H9 (cell line): Measurements from ENCODE around the gene BCCIP. TPM values are rescaled to one million over a fixed set of nuclear protein-coding genes. Genes with fewer than 3 reads are reported as not detected.

Experiments
- DNase-seq: peaks from one replicate; pipeline ENCODE4 v3.0.0-alpha.2; 2017
- H2AFZ ChIP-seq: one replicate; pipeline ENCODE4 v1.6.1; 2013; ENCODE audit warnings: mild to moderate bottlenecking, low read length, control low read depth, moderate library complexity
- H2AK5ac ChIP-seq: 2 replicates; pipeline ENCODE4 v1.6.1; 2013; ENCODE audit warnings: low read length, control low read depth, mixed read lengths; ENCODE audit not compliant: insufficient read length
- H2BK120ac ChIP-seq: one replicate; pipeline ENCODE4 v1.6.1; 2013; ENCODE audit warnings: low read depth, mild to moderate bottlenecking, low read length, control low read depth, inconsistent platforms; ENCODE audit not compliant: poor library complexity, severe bottlenecking
- H2BK12ac ChIP-seq: 2 replicates; pipeline ENCODE4 v1.6.1; 2013; ENCODE audit warnings: low read length, control low read depth, mixed read lengths, low read depth; ENCODE audit not compliant: insufficient read length
- H2BK15ac ChIP-seq: 2 replicates; pipeline ENCODE4 v1.6.1; 2013; ENCODE audit warnings: low read depth, low read length, control low read depth
- H2BK20ac ChIP-seq: one replicate; pipeline ENCODE4 v1.6.1; 2013; ENCODE audit warnings: low read depth, mild to moderate bottlenecking, low read length, control low read depth, inconsistent platforms; ENCODE audit not compliant: poor library complexity, severe bottlenecking
- H2BK5ac ChIP-seq: 2 replicates; pipeline ENCODE4 v1.6.1; 2013; ENCODE audit warnings: low read length, control low read depth, mixed read lengths; ENCODE audit not compliant: insufficient read length
- H3K14ac ChIP-seq: 2 replicates; pipeline ENCODE4 v1.6.1; 2013; ENCODE audit warnings: low read length, control low read depth; ENCODE audit not compliant: insufficient read depth
- H3K18ac ChIP-seq: 2 replicates; pipeline ENCODE4 v1.6.1; 2013; ENCODE audit warnings: low read depth, mild to moderate bottlenecking, mixed read lengths, low read length, control low read depth; ENCODE audit not compliant: insufficient read length
- H3K23ac ChIP-seq: 2 replicates; pipeline ENCODE4 v1.6.1; 2013; ENCODE audit warnings: low read length, control low read depth, mixed read lengths, low read depth; ENCODE audit not compliant: insufficient read length
- H3K23me2 ChIP-seq: 2 replicates; pipeline ENCODE4 v1.6.1; 2013; ENCODE audit warnings: low read depth, mild to moderate bottlenecking, mixed read lengths, low read length, control low read depth; ENCODE audit not compliant: insufficient read length, poor library complexity, severe bottlenecking
- H3K27ac ChIP-seq: 2 replicates; pipeline ENCODE4 v1.5.1; 2013; ENCODE audit warnings: low read length, control low read depth, mixed read lengths, low read depth; ENCODE audit not compliant: insufficient read length
- H3K27me3 ChIP-seq: 2 replicates; pipeline ENCODE4 v1.6.1; 2013; ENCODE audit warnings: low read length, control low read depth, inconsistent platforms; ENCODE audit not compliant: insufficient read depth
- H3K4ac ChIP-seq: 2 replicates; pipeline ENCODE4 v1.6.1; 2013; ENCODE audit warnings: low read depth, mild to moderate bottlenecking, control low read depth, inconsistent platforms, low read length, moderate library complexity
- H3K4me1 ChIP-seq: 2 replicates; pipeline ENCODE4 v1.6.1; 2013; ENCODE audit warnings: low read length, control low read depth, inconsistent platforms; ENCODE audit not compliant: insufficient read depth
- H3K4me2 ChIP-seq: 2 replicates; pipeline ENCODE4 v1.6.1; 2013; ENCODE audit warnings: low read length, control low read depth, mixed read lengths; ENCODE audit not compliant: insufficient read length, insufficient read depth
- H3K56ac ChIP-seq: 2 replicates; pipeline ENCODE4 v1.6.1; 2013; ENCODE audit warnings: low read depth, mild to moderate bottlenecking, mixed read lengths, low read length, control low read depth; ENCODE audit not compliant: insufficient read length
- H3K79me1 ChIP-seq: 2 replicates; pipeline ENCODE4 v1.6.1; 2013; ENCODE audit warnings: low read depth, mild to moderate bottlenecking, moderate library complexity, low read length, control low read depth, inconsistent platforms; ENCODE audit not compliant: insufficient read depth, poor library complexity, severe bottlenecking
- H3K79me2 ChIP-seq: 2 replicates; pipeline ENCODE4 v1.6.1; 2013; ENCODE audit warnings: low read length, control low read depth, inconsistent platforms; ENCODE audit not compliant: insufficient read depth
- H3K9ac ChIP-seq: 2 replicates; pipeline ENCODE4 v1.6.1; 2013; ENCODE audit warnings: low read length, control low read depth, mixed read lengths; ENCODE audit not compliant: insufficient read length; ENCODE audit errors: extremely low read depth
- H3K9me3 ChIP-seq: one replicate; pipeline ENCODE4 v1.6.1; 2013; ENCODE audit warnings: low read depth, low read length, inconsistent platforms; ENCODE audit not compliant: control insufficient read depth
- H3T11ph ChIP-seq: one replicate; pipeline ENCODE4 v1.6.1; 2013; ENCODE audit warnings: mild to moderate bottlenecking, low read length, control low read depth, inconsistent platforms
- H4K20me1 ChIP-seq: one replicate; pipeline ENCODE4 v1.6.1; 2013; ENCODE audit not compliant: control insufficient read depth, insufficient read length, insufficient read depth
- H4K5ac ChIP-seq: 2 replicates; pipeline ENCODE4 v1.6.1; 2013; ENCODE audit warnings: low read depth, mild to moderate bottlenecking, mixed read lengths, low read length, control low read depth; ENCODE audit not compliant: insufficient read length
- H4K8ac ChIP-seq: replicated peaks from 2 replicates; pipeline ENCODE4 v1.6.1; 2013; ENCODE audit warnings: low read length, control low read depth, mixed read lengths, low read depth; ENCODE audit not compliant: insufficient read length
- H4K91ac ChIP-seq: 2 replicates; pipeline ENCODE4 v1.6.1; 2013; ENCODE audit warnings: low read depth, mild to moderate bottlenecking, moderate library complexity, mixed read lengths, low read length, control low read depth; ENCODE audit not compliant: insufficient read length
- H3K27ac Mint-ChIP-seq, 3 experiments: 2 replicates in 2 of 3; 3 replicates in 1 of 3; pipeline ENCODE4 v1.8.0; 2020 to 2021; ENCODE audit warnings: mixed read lengths in 3 of 3, mild to moderate bottlenecking in 1 of 3, moderate library complexity in 1 of 3
- H3K27me3 Mint-ChIP-seq: 2 replicates; pipeline ENCODE4 v1.8.0; 2021; ENCODE audit warnings: low read depth, mild to moderate bottlenecking, moderate library complexity, mixed read lengths
- H3K36me3 Mint-ChIP-seq, 3 experiments: 2 replicates in 2 of 3; 3 replicates in 1 of 3; pipeline ENCODE4 v1.8.0; 2020 to 2021; ENCODE audit warnings: low read depth in 3 of 3, mixed read lengths in 3 of 3; ENCODE audit not compliant: insufficient read depth in 1 of 3
- H3K4me1 Mint-ChIP-seq, 2 experiments: 2 replicates each; pipeline ENCODE4 v1.8.0; 2020; ENCODE audit warnings: mixed read lengths in 2 of 2
- H3K4me3 Mint-ChIP-seq, 2 experiments: 2 replicates in 1 of 2; 3 replicates in 1 of 2; pipeline ENCODE4 v1.8.0; 2020 to 2021; ENCODE audit warnings: mild to moderate bottlenecking in 2 of 2, mixed read lengths in 2 of 2, moderate library complexity in 1 of 2
- H3K9me3 Mint-ChIP-seq, 2 experiments: 2 replicates in 1 of 2; 3 replicates in 1 of 2; pipeline ENCODE4 v1.8.0; 2020; ENCODE audit warnings: mild to moderate bottlenecking in 2 of 2, mixed read lengths in 2 of 2, moderate library complexity in 1 of 2
- CTCF ChIP-seq: fragments of 200-600 bp; sonication (generic); conservative IDR thresholded peaks from 3 replicates; pipeline ENCODE4 v1.8.0; 2021; ENCODE audit warnings: antibody characterized with exemption, mild to moderate bottlenecking
- WGBS: extraction: QIAGEN DNeasy Blood & Tissue Kit; methylation state at CpG from one replicate; pipeline ENCODE4 v1.1.7; 2013; ENCODE audit warnings: missing lambda C conversion rate, low lambda C conversion rate, mixed read lengths; ENCODE audit not compliant: insufficient read length; ENCODE audit errors: extremely low coverage; 5-methylcytosine and 5-hydroxymethylcytosine counted together
- total RNA-seq: library from RNA; stranded (reverse); gene quantifications from 2 replicates; pipeline ENCODE4 v1.2.1, GENCODE V29; 2021

The BCCIP gene
- total RNA-seq, 1 experiment from 2014 or later = 119 TPM

- no peak overlapping the region; a peak in 1 of 7 replicates for H3K27ac Mint-ChIP-seq
- Histone ChIP-seq H3K79me1 (no peaks in the 10 kb centered on the region), H2BK15ac (no peak overlapping the region), H3K56ac (no peak overlapping the region), H3K18ac (no peak overlapping the region), H2AFZ (no peak overlapping the region), H3K23ac (no peak overlapping the region), H4K5ac (no peak overlapping the region), H3K4me2 (no peak overlapping the region), H3K23me2 (no peaks in the 10 kb centered on the region), H2BK12ac (no peak overlapping the region), H3K79me2 (no peaks in the 10 kb centered on the region), H2BK5ac (no peak overlapping the region), H3K27ac (no peak overlapping the region), H2BK20ac (no peak overlapping the region), H4K8ac (no peak overlapping the region), H2AK5ac (no peak overlapping the region), H3K9me3 (no peaks in the 10 kb centered on the region), H3K4me1 (no peaks in the 10 kb centered on the region), H3K4ac (no peak overlapping the region), H3K27me3 (no peaks in the 10 kb centered on the region), H3T11ph (no peak overlapping the region), H2BK120ac (no peak overlapping the region), H3K14ac (no peak overlapping the region), H4K20me1 (peaks cover 2% of the 10 kb centered on the region), H3K9ac (no peak overlapping the region), H4K91ac (no peak overlapping the region)
- no peak for TF ChIP-seq CTCF
- no peak overlapping the region for H3K4me3 Mint-ChIP-seq
- DNase-seq = no peak
- H3K9me3 Mint-ChIP-seq = no peaks in the 10 kb centered on the region
- H3K4me1 Mint-ChIP-seq = no peaks in the 10 kb centered on the region
- H3K36me3 Mint-ChIP-seq = peaks cover 13 to 50% (median 40%) of the 10 kb centered on the region in 3 experiments; a peak in 5 of 7 replicates
- no peaks in the 10 kb centered on the region for H3K27me3 Mint-ChIP-seq
- WGBS = no CpG with 5 or more reads among the region's 3 CpGs
These were observed 17.6 kb downstream of the BCCIP start for GRCh38 chr10:125840955-125841354.
